HG03439 (cell line): ENCODE measurements around the gene CIAPIN1.
"Not testable (repeated sequence)": the region's sequence is repeated elsewhere in the genome, so short reads cannot be mapped to it uniquely, and the experiment has no call there.

Experiments
- ATAC-seq: cut with Tn5 transposase; IDR thresholded peaks from one replicate; pipeline ENCODE4 v1.9.1; 2021; ENCODE audit warnings: mild to moderate bottlenecking, moderate library complexity; ENCODE audit not compliant: unreplicated experiment

Gene CIAPIN1

GRCh38 chr16:57444711-57445110, 2.5 kb downstream of the CIAPIN1 start:
- no peak for ATAC-seq

DNA sequence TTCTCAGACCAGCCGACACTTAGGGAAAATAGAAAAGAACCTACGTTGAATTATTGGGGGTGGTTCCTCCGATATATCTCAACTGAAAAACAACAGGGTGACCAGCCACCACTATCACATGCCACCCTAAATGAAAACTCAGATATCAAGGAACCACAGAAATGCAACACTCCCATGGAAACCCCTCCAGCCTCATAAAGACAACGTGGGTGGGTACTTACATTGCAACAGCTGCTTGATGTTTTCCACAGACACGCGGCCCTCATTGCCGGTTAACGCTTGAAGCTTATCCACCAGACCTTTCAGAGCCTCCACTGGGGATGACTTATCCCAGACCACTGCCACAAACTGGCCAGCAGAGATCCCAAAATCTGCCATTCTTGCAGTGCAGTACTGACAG, 6.6 kb downstream of the CIAPIN1 start:
- not testable (repeated sequence) for ATAC-seq

- not testable (repeated sequence) for ATAC-seq
Measured at GRCh38 chr16:57439947-57440346, 7.2 kb downstream of the CIAPIN1 start.

- no peak for ATAC-seq
Measured at GRCh38 chr16:57435838-57436237, 11.3 kb downstream of the CIAPIN1 start.

DNA sequence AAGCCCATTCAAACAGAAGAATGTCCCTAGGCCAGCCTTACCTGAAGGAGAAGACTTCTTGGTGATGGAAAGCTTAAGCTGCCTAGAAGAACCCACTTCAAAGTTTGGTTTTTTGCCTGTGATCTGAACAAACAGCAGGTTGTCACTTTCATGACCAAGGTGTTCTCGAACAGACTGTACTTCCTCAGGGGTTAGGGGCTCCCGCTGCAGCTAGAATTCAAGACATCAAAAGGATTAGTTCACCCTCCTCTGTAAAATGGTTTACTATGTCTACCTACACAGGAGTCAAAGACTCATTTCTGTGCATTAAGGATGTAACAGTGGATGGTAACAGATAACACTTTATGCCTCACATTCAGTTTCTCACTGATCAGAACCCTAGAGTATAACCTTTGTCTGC, 13.2 kb downstream of the CIAPIN1 start:
- ATAC-seq: no peak

DNA sequence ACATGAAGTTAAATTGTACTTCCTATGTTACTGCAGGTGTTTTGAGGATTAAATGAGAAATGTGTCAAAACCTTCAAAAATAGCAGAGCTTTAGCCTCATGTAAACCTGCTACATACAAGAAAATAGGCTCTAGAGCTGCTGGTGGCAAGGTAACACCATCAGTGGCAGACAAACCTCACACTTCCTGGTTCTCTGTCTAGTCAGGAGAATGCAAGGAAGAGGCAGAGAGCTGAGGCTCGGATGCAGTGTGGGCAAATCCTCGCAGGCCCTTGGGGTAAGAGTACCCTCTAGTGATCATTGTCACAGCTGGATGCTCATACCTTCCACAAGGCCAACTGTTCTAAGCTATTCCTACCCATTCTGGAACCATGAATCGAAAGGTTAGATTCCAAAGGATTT, 14.2 kb downstream of the CIAPIN1 start:
- ATAC-seq: no peak

- no peak for ATAC-seq
Measured at GRCh38 chr16:57432505-57432904, 14.7 kb downstream of the CIAPIN1 start.

GRCh38 chr16:57430955-57431354, 16.2 kb downstream of the CIAPIN1 start:
- ATAC-seq: no peak

DNA sequence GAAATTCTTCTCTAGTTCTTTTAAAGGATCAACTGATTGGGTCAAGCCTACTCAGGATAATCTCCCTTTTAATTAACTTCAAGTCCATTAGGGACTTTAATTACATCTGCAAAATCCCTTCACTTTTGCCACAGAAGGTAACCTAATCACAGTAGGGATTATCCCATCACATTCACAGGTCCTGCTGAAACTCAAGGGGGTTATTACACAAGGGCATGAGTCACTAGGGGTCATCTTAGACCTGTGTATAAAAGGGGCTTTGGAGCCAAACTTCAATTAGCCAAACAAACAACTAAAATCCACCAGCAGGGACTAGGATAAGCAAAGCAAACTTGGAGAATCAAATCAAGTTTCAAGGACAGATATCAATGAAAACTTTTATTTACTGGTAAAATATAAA, 19.4 kb downstream of the CIAPIN1 start:
- no peak for ATAC-seq

DNA sequence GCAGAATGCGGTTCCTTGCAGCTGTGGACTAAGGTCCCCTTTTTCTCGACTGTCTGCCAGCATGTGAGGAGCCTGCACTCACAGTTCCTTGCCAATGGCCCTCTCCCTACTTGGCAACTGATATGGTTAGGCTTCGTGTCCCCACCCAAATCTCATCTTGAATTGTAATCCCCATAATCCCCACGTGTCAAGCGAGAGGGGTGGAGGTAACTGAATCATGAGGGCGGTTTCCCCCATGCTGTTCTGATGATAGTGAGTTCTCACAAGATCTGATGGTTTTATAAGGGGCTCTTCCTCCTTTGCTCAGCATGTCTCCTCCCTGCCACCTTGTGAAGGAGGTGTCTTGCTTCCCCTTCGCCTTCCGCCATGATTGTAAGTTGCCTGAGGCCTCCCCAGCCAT, 19.9 kb downstream of the CIAPIN1 start:
- no peak for ATAC-seq

DNA sequence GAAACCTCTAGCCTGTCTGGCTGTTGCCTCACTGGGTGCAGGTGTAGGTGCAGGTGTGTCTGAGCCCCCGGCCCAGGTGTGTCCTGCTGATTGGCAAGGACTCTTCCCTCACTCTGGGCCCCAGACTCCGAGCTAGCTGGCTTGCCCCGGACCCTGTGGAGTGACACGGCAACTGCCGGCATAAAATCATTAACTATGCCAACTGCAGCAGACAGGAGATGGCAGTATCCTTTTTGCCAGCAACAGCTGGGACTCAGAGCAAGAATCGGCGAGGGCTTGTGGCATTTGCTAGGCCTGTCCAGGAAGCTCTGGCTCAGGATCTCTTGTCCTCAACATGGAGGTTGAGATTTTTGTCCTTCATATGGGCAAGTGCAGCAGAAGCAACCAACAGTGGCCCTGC, 20.8 kb downstream of the CIAPIN1 start:
- no peak for ATAC-seq

DNA sequence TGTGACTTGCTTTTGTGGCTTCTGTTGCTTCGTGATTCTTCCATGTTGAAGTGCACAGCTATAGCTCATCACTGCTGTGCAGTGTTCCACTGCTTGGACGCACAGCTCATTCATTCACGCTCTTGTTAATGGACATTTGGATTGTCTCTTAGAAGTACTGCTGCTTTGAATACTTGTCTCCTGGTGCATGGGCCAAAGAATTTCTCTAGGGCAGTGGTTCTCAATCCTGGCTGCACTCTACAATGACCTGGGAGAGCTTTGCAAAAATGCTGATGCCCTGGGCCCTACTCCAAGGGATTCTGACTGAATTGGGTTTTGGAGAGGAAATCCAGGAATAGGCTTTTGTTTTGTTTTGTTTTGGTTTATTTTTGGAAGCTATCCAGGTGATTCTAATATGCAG, 22.6 kb downstream of the CIAPIN1 start:
- ATAC-seq: no peak

DNA sequence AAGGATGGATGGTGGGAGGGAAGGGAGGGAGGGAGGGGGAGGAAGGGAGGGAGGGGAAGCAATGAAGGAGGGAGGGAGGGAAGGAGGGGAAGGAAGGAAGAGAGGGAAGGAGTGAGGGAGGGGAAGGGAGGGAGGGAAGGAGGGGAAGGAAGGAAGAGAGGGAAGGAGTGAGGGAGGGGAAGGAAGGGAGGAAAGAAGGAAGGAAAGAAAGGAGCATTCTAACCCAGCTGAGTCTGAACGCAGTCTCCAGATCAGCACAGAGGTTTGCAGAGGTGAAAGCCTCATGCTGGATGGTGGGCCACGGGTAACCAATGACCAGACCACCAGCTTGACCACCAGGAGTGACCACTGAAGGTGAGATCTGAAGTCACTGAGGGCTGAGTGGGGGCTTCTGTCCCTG, 24.0 kb downstream of the CIAPIN1 start:
- no peak for ATAC-seq

GRCh38 chr16:57422026-57422944, 24.9 kb downstream of the CIAPIN1 start:
- ATAC-seq: no peak

DNA sequence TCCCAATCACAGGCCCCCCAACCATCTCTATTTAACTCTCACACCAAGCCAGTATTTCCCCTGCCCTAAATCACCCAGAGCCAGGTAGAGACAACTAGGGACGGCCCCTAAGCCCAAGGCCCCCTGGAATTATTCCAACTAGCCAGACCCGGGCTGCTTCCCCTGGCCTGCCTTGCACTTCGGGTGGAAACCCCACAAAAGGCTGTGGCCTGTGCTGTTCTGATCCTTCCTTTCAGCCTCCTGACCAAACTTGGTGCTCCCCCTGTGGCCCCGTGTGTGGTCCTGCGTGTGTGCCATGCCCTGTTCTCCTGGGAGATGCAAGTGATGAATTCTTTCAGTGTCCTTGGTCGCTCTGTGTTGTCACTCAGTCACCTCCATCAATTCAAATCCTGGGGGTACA, 27.7 kb downstream of the CIAPIN1 start:
- no peak for ATAC-seq

DNA sequence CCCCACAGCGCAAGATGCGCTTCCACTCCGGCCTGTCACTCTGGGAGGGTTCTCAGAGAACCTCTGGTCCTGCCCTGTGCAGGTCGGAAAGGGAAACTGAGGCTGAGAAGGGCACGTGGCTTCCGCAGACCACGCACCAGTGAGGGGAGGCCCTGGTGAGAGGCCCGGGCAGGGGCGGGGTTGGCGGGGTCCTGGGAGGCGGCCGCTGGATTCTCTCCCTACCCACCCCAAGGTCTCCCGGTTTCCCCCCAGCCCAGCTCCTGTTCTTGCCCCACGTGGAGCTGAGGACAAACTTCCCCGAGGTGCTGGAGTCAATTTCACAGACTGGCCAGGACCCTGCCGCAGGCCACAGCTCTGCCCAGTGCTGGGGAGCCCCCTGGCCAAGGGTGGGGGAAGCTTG, 31.1 kb downstream of the CIAPIN1 start:
- ATAC-seq: no peak

DNA sequence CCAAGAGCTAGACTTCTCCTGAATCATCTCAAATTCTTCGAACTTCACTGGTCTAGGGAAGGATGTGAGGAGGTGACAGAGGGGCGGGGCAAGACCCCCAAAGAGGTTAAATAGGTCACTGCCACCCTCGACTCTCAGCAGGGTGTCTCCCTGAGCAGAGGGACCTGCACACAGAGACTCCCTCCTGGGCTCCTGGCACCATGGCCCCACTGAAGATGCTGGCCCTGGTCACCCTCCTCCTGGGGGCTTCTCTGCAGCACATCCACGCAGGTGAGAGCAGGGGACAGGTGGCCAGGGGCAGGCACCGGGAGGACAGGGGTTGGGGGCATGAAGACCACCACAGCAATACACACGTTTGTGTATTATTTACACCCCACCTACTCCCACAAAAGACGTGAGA, 33.5 kb downstream of the CIAPIN1 start:
- no peak for ATAC-seq

GRCh38 chr16:57413301-57413730, 33.9 kb downstream of the CIAPIN1 start:
- no peak for ATAC-seq

- ATAC-seq: no peak
Measured at GRCh38 chr16:57412584-57412983, 34.6 kb downstream of the CIAPIN1 start.

DNA sequence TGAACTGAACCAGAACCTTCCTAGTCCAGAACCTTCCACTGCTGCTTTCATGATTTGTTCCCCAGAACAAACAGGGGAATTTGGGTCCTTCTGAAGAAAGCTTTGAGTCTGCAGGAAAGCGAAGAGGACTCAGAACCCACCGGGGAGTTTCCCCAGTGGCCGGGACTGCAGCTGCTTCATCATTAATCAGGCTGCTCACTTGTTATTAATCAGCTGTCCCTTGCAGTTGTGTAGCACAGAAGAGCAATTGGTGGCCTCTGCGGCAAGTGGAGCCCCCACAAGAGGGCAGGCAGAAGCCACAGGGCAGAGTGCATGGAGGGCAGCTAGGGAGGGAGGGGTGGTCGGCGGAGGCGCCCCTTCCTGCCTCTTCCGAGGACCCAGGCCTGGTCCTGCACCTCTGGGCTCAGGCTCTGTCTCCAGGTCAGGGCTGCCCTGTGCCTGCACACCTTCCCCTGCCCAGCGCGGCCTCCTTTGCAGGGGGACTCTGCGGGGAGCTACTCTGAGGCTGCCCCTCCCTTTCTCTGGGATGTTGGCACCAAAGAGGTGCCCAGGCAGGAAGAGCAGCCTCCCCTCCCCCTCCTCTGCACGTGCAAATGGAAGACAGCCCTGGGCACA, 35.7 kb downstream of the CIAPIN1 start:
- no peak for ATAC-seq

DNA sequence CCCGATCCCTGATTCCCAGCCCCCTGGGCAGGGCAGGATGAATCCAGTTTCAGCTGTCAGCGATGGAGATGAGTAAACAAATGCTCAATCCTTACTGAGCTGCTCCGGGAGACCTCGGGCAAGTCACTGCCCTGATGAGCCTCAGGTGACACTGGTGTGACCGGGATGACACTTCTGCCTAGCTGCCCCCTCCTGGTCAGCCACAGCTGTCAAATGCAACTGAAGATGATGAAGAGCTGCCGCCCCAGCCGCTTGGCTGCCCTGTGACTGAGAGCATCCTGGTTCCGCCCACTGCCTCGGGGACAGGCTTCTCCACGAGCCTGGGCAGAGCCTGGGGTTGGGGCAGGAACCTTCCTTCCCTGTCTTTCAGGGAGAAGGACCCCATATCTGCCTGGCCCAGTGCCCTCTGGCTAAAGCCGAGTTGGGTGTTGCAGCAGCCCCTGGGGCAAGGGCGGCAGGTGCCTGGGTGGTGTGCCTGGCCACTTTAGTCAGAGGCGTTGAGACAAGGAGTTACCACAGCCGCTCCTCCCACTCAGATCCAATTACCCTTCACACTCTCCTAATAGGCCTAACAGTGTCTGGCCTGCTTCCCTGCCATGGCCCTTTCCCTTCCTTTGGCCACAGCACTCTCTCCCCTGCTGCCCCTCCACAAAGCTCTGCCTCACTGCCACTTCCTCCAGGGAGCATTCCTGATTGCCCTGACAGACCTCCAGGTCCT, 37.2 kb downstream of the CIAPIN1 start:
- ATAC-seq: no peak

DNA sequence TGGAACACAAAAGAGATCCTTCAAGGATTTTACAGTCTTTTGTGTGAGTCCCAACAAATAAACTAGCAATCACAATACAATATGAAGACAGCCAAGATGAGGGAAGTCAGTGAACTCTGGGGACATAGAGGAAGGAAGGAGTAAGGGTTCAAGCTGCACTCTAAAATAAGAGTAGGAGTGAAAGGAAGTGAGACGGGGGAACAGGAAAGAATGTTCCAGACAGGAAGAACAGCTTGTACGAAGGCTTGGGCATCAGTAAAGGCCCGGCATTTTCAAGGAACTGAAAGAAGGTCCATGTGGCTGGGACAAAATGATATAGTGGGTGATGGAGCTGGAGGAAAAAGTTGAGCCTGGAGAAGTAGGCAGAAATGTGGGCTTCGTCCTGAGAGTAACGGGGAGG, 38.1 kb downstream of the CIAPIN1 start:
- no peak for ATAC-seq
